Sigmoid colon (tissue), 7 donors: Measurements from ENCODE around the gene SCAPER. TPM values are rescaled to one million over a fixed set of nuclear protein-coding genes. Genes with fewer than 3 reads are reported as not detected.

Source experiments
- DNase-seq: peaks from one replicate; pipeline ENCODE4 v3.0.0-alpha.2; 2019
- H3K27ac ChIP-seq, 4 donors: fragments of 200-600 bp; sonication (generic); one replicate each; pipeline ENCODE4 v1.5.1; 2016 to 2019; ENCODE audit warnings: mild to moderate bottlenecking in 1 of 4
- H3K27me3 ChIP-seq, 3 donors: fragments of 200-600 bp; sonication (generic); one replicate each; pipeline ENCODE4 v1.5.1; 2019; ENCODE audit warnings: mild to moderate bottlenecking in 1 of 3
- H3K36me3 ChIP-seq, 4 donors: fragments of 200-600 bp; sonication (generic); one replicate each; pipeline ENCODE4 v1.5.1; 2016 to 2019
- H3K4me1 ChIP-seq, 4 donors: fragments of 200-600 bp; sonication (generic); one replicate each; pipeline ENCODE4 v1.5.1; 2017 to 2019
- H3K4me3 ChIP-seq, 4 donors: fragments of 200-600 bp; sonication (generic); one replicate each; pipeline ENCODE4 v1.5.1; 2017 to 2019; ENCODE audit warnings: mild to moderate bottlenecking in 2 of 4, moderate library complexity in 1 of 4
- H3K9me3 ChIP-seq, 4 donors: fragments of 200-600 bp in 3 of 4; sonication (generic) in 3 of 4; one replicate each; pipeline versions ENCODE4 v1.5.1 to v1.6.1; 2013 to 2019
- EP300 ChIP-seq, 4 donors: sonication (generic); formaldehyde crosslinking; IDR thresholded peaks; one replicate each; pipeline ENCODE4 v1.6.1; 2017; ENCODE audit warnings: antibody characterized with exemption in 4 of 4
- POLR2A ChIP-seq, 2 donors: fragments of 450-650 bp; IDR thresholded peaks; one replicate each; pipeline ENCODE4 v1.6.1; 2016; ENCODE audit warnings: antibody characterized with exemption in 2 of 2, mild to moderate bottlenecking in 2 of 2, moderate library complexity in 2 of 2
- POLR2AphosphoS5 ChIP-seq, 4 donors: sonication (generic); formaldehyde crosslinking; IDR thresholded peaks; one replicate each; pipeline ENCODE4 v1.6.1; 2017; ENCODE audit warnings: antibody characterized with exemption in 4 of 4
- WGBS, 2 donors: extraction: QIAGEN DNeasy Blood & Tissue Kit; methylation state at CpG; one replicate each; pipeline ENCODE4 v1.1.7; 2013; 5-methylcytosine and 5-hydroxymethylcytosine counted together
- intact Hi-C: fragments of 100-400 bp; cut with DNase I; formaldehyde crosslinking; loops from one replicate; pipeline ENCODE4 v1.15.1; 2023
- polyA plus RNA-seq, 3 donors: library from polyadenylated mRNA; stranded (reverse); fragments of 200-250 nt; gene quantifications; one replicate each; pipeline ENCODE4 v1.2.3, GENCODE V29; 2013
- total RNA-seq, 4 donors: library from RNA; depleted of rRNA; stranded (reverse); fragments of >200 nt; gene quantifications; one replicate each; pipeline ENCODE4 v1.1.0, GENCODE V29; 2016
- TF ChIP-seq, protein P1 (sequence below), 4 experiments: fragments of 450-650 bp in 3 of 4; fragments of 200-600 bp in 1 of 4; IDR thresholded peaks; one replicate each; pipeline ENCODE4 v1.5.1; 2016 to 2019; ENCODE audit warnings: antibody characterized with exemption in 4 of 4, mild to moderate bottlenecking in 3 of 4, moderate library complexity in 2 of 4
- donor health status: healthy with polysubstance abuse.
- donor health status: Bipolar disorder and iron deficiency.
- donor health status: healthy.

The SCAPER gene
- total and polyA plus RNA-seq, 7 donors: 5.3 to 40.7 (median 22.5) TPM

DNA sequence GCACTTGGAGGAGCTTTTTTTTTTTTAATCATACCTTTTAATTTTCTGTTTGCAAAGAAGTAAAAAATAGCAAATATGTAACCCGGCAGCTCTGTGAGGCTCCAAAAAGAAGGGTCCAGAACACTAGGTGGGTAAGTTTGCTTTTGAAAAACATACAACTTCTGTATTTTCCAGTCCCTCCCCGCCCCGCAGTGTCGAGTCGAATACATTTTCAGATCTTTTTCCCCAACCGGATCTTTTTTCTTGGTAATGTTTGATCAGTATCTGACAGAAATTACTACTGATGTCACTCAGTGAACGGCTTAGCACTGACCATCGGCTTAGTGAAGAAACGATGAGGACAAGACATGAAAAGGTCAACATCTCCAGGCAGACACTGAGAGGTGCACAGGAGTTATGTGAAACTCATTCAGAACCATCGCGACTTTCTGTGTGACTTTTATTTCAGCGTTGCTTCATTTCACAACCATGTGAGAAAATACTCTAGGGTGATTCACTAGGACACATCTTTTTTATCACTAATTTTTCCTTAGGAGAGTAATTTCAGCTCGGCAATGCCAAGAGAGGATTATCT, 557.6 kb downstream of the SCAPER start:
- Histone ChIP-seq H3K27me3 (peaks cover 33 to 64% (median 59%) of the 10 kb centered on the region in 3 donors), H3K9me3 (no peaks in the 10 kb centered on the region), H3K4me1 (peaks cover 0 to 26% (median 21%) of the 10 kb centered on the region in 4 donors), H3K4me3 (peak overlapping the region in 3 of 4 donors; percentile 44 to 53 (median 50)), H3K27ac (peak overlapping the region; percentile 65 to 76 (median 68)), H3K36me3 (no peaks in the 10 kb centered on the region)
- intact Hi-C loops: no loop called here
- TF ChIP-seq EP300 (IDR thresholded peaks at IDR 0.05) (no peak), POLR2A (IDR thresholded peaks at IDR 0.05) (no peak), POLR2AphosphoS5 (IDR thresholded peaks at IDR 0.05) (peak in 2 of 4 donors; percentile 10 to 56)
- TF ChIP-seq, protein P1, sequence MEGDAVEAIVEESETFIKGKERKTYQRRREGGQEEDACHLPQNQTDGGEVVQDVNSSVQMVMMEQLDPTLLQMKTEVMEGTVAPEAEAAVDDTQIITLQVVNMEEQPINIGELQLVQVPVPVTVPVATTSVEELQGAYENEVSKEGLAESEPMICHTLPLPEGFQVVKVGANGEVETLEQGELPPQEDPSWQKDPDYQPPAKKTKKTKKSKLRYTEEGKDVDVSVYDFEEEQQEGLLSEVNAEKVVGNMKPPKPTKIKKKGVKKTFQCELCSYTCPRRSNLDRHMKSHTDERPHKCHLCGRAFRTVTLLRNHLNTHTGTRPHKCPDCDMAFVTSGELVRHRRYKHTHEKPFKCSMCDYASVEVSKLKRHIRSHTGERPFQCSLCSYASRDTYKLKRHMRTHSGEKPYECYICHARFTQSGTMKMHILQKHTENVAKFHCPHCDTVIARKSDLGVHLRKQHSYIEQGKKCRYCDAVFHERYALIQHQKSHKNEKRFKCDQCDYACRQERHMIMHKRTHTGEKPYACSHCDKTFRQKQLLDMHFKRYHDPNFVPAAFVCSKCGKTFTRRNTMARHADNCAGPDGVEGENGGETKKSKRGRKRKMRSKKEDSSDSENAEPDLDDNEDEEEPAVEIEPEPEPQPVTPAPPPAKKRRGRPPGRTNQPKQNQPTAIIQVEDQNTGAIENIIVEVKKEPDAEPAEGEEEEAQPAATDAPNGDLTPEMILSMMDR (IDR thresholded peaks at IDR 0.05): no peak
- 51 to 58% methylated on average over 13 of the region's 13 CpGs for WGBS, 2 donors
- no peak for DNase-seq

DNA sequence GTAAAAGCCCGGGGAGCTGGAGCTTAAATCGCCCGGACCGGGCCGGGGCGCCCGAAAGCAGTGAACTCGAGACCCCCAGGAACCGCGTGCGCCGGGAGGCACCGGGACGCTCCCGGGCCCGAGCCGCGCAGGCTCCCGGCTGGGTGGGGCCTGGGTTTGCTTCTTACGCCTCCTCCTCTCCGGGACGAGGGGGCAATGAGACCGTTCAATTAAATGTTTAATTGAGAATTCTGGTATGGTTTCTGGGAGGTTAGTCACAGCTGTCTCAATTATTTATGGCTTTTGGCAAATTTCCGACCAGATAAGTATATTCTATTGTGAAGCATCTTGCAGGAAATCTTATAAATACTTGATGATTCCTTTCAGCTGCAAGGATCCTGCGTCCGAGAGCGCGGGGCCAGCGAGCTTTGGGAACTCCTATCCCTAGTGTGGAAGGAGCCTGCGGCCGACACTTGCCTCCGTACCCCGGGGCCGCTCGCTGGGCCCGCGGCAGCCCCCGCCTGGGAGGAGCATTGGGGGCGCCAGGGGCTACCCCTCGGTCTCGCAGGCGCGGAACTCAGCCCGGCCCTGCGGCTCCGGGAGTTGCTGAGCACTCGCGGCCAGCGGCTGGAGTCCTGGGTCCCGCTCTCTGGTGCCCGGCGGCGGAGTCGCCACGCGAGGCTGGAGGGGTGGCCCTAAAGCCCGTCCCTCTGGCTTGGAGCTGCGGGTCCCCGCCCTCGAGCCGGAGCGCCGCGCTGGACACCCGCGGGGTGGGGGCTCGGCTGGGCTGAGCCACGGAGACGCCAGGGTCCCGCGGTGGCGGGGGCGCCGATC, 558.3 kb downstream of the SCAPER start:
- Histone ChIP-seq H3K27me3 (peaks cover 39 to 71% (median 64%) of the 10 kb centered on the region in 3 donors), H3K9me3 (no peaks in the 10 kb centered on the region), H3K4me1 (peaks cover 0 to 30% (median 23%) of the 10 kb centered on the region in 4 donors), H3K27ac (peak overlapping the region; percentile 65 to 76 (median 68)), H3K4me3 (peak overlapping the region; percentile 28 to 53 (median 47)), H3K36me3 (no peaks in the 10 kb centered on the region)
- 2 to 3% methylated on average over 74 of the region's 74 CpGs for WGBS, 2 donors
- no peak for TF ChIP-seq EP300 (IDR thresholded peaks at IDR 0.05)
- TF ChIP-seq, protein P1 (IDR thresholded peaks at IDR 0.05): no peak
- intact Hi-C loops: no loop called here
- peak; percentile 74 for DNase-seq

DNA sequence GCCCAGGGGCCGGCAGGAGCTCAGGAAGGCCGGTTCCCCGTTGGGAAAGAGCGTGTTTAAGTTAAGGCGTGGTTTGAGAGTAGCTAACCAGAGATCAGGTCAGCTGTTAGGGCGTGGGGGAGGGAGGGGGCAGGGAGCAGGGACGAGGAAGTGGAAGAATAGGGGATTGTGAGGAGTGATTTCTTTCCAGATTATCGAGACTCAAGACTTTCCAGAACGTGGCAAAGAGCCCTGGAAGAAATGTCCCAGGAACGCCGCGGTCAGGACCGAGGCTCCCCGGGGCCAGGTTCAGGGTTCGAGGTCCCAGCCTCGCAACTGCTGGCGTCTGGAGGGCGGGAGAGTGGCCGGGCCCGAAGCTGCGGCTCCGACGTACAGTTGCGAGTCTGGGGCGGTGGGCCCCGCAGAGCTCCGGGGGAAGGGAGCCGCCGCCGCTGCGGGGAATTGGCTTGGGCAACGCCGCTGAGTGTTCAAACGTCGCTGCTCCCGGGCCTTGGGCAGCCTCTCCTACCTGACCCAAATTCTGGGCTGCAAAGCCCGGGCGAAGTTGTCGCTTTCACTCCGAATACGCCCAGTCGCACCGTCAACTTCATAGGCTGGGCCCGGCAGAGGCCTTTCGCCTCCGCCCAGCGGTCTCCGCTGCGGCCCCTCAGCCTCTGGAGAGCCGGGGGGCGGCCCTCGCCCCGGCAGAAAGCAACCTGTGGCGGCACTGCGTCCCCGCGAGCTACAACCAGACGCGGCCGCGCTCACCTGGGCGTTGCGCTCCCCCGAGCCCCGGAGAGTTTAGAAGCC, 559.1 kb downstream of the SCAPER start:
- H3K4me3 ChIP-seq: peak overlapping the region; percentile 28 to 53 (median 47)
- H3K27me3 ChIP-seq: peaks cover 47 to 79% (median 72%) of the 10 kb centered on the region in 3 donors
- H3K9me3 ChIP-seq: no peaks in the 10 kb centered on the region
- 1 to 4% methylated on average over 65 of the region's 65 CpGs for WGBS, 2 donors
- DNase-seq: peak; percentile 76
- H3K27ac ChIP-seq: peak overlapping the region; percentile 65 to 76 (median 68)
- intact Hi-C loops: no loop called here
- no peak for TF ChIP-seq POLR2AphosphoS5 (IDR thresholded peaks at IDR 0.05)
- TF ChIP-seq, protein P1 (IDR thresholded peaks at IDR 0.05): no peak
- no peak for TF ChIP-seq POLR2A (IDR thresholded peaks at IDR 0.05)
- TF ChIP-seq EP300 (IDR thresholded peaks at IDR 0.05): no peak
- peaks cover 0 to 35% (median 26%) of the 10 kb centered on the region in 4 donors for H3K4me1 ChIP-seq
- H3K36me3 ChIP-seq: no peaks in the 10 kb centered on the region

DNA sequence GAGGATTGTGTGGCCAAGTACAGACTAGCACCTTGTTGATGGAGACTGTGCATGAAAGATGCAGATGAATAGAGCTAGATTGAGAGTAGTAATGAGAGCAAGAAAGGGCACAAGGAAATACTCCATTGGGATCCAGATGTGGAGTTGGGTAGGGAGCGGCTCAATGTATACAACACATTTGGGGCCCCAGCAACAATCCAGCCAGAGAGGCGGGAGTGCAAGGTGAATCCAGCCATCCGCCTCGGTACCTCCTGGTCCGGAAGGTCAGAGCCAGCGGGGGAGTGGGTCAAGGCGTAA, 559.6 kb downstream of the SCAPER start:
- intact Hi-C loops: no loop called here
- Histone ChIP-seq H3K4me1 (peaks cover 0 to 41% (median 32%) of the 10 kb centered on the region in 4 donors), H3K36me3 (no peaks in the 10 kb centered on the region), H3K27ac (peak overlapping the region in 3 of 4 donors; percentile 67 to 76 (median 68)), H3K4me3 (peak overlapping the region in 3 of 4 donors; percentile 44 to 53 (median 50)), H3K9me3 (no peaks in the 10 kb centered on the region), H3K27me3 (peaks cover 51 to 84% (median 78%) of the 10 kb centered on the region in 3 donors)
- no peak for DNase-seq
- TF ChIP-seq POLR2AphosphoS5 (IDR thresholded peaks at IDR 0.05): no peak
- TF ChIP-seq, protein P1 (IDR thresholded peaks at IDR 0.05): no peak
- TF ChIP-seq POLR2A (IDR thresholded peaks at IDR 0.05): no peak
- TF ChIP-seq EP300 (IDR thresholded peaks at IDR 0.05): no peak
- WGBS, 2 donors: 5 to 18% methylated on average over 7 of the region's 7 CpGs
